ENCODE data around the gene PKDREJ.
"Not testable (repeated sequence)": the region's sequence is repeated elsewhere in the genome, so short reads cannot be mapped to it uniquely, and the experiment has no call there.

Gene PKDREJ

DNA sequence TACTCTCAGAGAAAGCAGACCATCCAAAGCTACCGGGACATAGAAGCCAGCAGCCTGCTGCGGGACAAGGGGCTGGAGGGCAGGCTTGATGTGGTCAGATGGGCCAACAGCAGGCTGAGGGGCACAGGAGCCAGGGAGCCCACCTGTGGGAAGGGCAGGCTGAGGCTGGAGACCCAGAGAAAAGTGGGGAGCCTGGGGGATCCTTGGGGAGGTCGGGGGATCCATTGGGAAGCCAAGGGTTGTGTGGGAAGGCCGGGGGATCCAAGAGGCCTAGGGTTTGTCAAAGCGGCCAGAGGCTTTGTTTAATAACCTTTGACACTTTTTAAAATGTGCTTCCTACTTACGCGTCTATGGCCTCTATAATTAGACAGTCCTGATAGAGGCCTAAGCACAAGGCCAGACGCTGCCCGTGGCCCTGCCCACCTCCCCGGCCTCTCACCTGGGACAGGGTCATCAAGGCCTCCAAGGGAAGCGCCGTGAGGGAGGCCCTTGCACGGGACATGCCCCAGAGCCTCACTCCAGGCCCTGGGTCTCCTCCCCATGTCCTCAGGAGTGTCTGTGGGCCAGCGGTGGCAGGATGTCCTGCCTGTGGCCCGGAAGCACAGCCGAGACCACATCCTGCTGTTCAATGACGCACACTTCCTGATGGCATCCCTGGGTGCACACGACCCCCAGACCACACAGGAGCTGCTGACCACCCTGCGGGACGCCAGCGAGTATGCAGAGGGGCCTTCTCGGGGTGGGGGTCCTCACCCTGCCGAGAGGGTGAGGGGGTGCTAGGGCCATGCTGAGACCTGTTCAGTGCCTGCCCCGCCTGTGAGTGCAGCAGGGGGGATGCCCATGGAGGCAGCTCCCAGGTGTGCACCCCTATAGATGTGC, 25.0 kb upstream of the PKDREJ start:
- no peak for DNase-seq

DNA sequence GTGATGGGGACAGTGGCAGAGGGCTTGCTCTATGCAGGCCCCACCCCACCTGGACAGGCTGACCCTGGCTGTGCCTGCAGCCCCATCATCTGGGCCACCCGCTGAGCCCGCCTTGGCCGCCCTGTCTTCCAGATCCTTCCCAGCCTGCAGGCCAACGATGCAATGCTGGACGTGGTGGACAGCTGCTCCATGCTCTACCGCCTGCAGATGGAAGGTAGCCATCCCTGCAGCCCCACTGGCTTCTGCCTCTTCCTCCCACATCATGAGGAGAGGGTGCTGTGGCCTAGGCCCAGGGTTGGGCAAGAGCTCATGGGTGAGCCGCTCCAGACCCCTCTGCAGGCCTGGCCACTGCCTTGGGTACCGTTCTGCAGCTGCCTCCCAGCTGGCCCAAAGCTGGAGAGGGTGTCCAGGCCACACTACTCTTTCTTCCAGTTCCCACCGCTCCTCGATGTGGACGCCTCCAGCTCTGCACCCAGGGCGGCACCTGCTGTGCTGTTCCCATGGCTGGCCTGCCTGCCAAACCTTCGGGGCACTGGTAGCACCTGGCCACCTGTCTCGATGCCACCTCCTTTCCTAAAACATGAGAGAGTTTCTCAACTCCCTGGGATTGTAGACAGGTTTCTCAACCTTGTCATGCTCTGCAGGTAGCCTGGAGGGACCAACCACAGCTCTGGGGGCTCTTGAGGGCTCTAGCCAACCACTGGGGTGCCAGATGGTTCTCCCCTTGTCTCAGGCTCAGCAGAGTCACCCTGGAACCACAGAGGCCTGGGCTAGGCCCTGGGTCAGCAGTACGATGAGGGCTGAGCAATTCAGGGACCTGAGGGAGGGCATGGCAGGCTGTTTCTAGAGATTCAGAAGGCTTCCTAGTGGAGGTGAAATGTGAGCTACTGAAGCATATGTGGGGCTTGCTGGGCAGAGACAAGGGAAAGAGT, 24.1 kb upstream of the PKDREJ start:
- DNase-seq: no peak

DNA sequence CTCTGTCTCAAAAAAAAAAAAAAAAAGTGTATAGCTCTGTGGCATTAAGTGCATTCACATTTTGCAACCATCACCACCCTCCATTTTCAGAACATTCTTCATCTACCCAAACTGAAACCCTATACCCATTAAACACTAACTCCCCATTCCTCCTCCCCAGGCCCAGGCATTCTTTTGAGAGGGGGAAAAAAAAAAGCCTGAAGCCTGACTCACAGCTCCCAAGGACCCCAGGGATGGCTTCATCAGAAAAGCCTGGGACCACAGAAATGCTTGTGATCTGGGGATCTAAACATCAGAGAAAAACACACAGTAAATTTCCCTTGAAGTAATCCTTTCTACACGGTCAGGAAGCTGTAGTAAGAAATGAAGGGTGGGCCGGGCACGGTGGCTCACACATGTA, 22.9 kb upstream of the PKDREJ start:
- no peak for DNase-seq

DNA sequence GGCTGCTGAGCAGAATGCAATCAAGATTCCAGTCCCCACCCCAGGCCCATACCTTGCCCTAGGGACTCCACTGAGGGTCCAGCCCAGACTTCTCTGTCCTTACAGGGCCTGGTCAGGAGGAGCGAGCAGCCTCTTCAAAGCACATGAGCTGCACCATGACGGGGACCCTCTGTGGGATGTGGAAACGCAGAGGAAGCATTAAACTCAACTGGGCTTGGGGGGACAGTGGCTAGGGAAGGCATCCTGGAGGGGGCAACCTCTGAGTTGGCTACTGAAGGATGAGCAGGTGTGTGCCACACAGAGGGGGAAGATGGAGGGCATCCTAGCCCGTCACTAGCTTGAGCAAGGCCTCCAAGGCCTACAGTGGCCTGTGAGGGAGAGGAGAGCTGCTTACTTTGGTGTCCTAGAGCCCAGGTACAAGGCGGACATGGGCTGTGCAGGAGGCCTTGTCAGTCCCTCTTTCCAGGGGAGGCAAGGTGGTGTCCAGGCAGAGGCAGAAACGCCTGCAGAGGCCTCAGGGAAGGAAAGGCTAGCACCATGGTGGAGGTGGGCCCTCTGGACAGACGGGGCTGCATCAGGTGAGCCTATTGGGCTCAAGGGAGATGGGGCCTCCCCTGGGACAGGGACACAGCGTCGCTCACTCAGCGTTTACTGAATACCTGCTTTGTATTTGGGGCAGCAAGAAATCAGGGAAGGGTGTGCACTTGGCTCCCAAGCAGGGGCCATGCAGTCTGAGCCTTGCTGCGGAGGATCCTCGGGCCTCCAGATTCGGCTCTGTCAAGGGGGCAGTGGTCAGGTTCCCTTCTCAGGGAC, 18.9 kb upstream of the PKDREJ start:
- DNase-seq: no peak

DNA sequence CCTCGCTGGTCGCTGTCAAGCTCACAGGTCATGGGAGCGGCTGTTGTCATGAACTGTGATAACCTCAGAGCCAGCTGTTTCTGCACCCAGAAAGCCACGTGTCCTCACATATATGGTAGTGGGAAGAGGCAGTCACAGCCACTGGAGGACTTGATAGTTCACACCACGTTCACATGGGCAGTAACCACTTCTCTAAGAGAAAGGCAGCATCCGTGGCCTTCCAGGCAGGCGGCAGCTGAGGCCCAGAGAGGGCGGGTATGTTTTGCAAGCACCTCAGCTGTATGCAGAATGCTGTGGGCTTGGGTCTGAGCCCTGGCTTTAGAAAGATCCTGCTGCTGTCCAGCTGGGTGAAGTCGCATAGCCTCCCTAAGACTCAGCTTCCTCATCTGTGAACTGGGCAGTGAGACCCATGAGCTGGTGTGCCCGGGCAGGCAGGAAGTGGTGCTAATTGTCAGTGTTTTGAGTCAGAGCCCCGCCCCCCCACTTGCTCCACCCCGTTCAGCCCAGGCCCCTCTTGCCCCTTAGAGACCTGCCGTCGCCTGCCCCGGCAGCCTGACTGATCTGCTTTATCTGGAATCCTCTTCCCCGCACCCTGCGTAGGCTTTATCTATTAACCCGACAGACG, 18.0 kb upstream of the PKDREJ start:
- no peak for DNase-seq

DNA sequence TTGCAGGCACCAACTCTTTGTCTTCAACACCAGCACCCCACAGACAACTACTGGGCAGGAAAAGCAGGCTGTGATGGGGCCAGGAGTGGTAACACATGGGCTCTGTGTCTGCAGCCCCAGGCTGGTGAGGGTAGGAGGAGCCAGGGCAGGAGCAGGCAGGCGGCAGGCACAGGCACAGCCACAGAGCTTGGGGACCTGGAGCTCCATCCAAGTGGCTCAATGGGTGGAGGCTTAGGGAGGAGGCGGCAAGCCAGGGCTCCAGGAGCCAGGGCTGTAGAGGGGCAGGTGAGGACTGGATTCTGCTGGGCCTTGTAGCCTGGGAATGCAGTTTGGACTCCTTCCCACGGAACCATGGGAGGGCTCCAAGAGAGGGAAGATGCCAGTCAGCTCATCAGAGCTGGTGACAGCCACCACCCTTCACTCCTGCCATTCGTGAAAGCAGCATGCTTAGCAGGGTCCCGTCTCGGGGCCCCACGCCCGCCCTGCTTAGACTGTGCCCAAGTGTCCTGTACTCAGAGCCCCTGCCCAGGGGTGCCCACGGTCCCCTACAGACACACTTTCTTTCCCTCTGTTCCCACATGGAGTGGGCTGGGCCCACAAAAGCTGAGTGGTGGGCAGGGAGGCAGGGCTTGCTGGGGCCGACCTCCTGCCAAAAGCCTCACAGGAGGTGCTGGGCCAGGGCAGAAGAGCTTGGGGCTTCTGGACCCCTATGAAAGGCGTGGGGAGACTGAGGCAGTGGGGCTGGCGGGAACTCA, 17.1 kb upstream of the PKDREJ start:
- DNase-seq: no peak

DNA sequence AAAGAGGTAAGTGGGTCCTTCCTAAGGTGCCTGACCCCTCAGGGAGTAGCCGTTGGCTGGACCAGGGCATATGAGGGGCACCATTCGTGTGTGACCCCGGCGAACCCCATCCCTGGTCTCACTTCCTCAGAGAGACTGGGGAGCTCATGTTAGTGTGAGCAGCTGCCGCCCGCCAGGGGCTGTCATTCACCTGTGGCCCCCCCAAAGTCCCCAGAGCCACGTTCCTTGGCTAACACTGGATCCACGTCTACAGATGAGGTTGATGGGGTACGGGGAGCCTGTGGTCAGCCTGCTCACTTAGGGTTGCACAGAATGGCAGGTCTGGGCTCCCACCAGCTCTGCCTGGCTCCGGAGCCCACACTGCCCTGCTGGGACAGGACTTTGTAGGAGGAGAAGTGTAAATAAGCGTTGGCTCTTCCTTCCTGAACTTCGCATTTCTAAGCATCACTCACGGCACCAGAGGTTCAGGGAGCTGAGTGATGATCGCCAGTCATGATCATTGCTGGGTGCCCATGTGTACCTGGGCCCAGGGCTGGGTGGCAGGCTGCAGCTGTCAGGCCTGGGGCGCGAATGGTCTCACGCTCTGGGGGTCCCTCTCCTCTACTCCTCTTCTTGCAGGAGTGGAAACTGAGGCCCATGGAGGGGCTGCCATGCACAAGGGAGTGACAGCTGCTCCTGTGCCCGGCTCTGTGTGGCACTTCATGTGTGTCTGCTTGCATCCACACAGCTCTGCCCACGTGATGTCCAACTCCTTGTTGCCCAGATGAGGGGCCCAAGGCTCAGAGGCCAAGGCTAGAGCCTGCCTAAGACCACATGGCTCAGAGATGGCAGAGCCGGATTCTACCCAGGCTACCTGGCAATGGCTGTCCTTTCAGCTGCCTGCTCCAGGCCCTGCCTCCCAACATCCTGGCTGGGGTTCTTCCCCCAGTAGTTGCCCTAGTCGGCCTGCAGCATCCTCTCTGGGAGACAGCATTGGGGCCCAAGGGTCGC, 15.8 kb upstream of the PKDREJ start:
- no peak for DNase-seq

DNA sequence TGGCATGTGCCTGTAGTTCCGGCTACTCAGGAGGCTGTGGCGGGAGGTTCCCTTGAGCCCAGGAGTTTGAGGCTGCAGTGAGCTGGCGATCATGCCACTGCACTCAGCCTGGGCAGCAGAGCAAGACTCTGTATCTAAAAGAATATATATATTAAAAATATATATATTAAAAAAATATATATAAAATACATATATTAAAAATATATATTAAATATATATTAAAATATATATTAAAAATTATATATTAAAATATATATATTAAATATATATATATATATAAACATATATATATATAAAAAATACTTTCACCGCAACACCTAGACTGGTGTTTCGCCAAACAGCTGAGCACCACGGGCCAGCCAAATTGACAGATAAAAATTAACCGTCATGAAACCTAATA, 13.4 kb upstream of the PKDREJ start:
- DNase-seq: no peak

DNA sequence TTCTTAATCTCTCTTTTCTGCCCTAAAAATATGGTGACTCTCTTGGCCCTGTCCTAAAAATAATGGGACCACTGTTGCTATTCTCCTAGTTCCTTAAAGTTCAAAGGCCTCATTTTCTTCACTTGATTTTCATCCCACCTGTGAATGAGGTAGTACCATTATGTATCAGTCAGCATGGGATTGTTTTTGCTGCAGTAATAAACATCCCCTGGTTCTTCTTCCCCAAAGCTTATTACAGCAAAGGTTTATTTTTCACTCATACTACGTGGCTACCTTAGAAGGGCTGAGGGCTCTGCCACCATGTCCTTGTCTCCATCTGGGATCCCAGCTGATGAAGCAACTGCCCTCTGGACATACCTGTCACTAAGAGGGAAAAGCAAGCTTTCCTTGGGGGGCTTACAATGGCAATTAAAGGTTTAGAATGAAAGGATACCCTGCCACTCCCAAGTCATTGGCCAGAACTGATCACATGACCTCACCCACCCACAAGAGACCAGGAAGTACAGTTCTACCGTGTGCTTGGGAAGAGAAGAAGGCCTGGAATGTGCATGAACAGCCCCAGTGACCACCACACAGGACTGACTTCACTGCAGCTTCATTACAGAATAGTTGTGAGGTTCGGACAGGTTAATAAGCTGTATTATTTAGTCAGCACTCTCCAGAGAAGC, 12.4 kb upstream of the PKDREJ start:
- DNase-seq: no peak

DNA sequence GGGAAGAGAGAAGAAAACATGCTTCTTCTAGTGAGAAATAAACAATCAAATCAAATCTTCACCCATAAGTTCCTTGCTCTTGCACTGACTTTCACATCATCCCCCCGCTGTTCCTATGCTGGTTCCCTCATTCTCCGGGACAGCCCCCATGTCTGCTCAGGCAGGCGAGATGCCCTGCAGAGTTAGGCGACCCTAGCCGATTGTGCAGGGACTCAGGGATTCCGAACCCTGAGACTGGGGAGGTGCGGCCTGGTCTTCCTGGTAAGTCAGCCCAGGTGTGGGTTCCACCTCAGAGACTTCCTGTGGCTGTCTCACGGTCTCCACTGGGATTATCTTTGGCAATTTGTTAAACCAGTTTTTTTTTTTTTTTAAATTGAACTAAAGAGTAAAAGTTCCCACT, 11.2 kb upstream of the PKDREJ start:
- no peak for DNase-seq

DNA sequence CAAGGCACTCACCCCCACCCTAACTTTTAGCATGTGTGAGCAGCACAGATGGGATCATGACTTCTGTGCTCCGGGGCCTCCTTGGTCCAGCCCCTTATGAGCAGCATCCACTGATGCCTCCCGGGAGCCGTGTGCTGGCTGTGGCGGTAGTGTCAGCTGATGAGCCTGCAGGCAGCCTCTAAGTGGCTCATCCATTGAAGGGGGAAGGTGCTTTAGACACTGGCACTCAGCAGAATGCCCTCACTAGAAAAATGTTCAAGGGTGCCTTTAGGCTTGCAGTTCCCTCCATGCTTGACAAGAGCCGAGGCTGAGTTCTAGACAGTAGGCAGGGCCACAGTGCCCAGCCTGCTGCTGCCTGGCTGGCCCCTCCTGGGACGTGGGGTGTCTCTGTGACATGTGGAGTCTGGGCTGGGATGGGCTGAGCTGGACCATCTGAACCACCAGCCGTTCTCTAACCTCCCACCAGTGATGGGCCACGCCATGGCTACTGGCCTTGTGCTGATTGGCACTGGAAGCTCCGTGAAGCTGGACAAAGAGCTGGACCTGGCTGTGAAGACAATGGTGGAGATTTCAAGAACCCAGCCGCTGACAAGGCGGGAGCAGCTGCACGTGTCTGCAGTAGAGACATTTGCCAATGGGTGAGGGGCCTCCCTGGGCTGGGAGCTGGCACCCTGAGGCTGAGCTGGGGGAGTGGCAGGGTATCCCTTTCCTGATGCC, 10.4 kb upstream of the PKDREJ start:
- no peak for DNase-seq

DNA sequence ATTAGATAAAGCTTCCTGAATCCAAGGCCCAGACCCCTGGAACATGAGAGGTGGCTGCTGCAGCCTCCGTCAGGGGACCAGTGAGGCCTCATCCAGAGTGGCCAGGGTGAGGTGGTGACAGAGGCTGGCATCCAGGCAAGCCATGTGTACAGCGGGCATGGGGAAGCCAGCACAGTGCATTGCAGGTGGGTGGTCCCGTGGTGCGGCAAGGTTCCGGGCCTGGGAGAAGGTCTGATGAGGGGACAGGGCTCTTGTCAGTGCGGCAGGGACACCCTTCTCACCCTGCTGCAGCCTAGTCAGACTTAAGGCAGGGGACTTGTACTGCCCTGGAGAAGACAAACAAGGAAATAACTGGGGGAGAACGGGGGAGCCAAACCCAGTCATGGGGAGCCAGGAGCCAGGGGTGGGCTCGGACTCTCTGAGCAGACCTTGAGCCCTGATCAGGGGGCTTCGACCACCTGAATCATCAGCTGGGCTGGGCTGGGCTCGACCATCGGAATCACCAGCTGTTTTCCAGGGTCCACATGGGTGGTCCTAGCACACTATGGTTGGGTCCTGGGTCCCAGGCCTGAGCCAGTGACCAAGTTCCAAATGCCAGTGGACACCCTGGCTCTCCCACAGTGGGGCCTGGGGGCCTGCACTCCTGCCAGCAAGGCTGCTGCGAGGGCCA, 9.8 kb upstream of the PKDREJ start:
- DNase-seq: no peak

DNA sequence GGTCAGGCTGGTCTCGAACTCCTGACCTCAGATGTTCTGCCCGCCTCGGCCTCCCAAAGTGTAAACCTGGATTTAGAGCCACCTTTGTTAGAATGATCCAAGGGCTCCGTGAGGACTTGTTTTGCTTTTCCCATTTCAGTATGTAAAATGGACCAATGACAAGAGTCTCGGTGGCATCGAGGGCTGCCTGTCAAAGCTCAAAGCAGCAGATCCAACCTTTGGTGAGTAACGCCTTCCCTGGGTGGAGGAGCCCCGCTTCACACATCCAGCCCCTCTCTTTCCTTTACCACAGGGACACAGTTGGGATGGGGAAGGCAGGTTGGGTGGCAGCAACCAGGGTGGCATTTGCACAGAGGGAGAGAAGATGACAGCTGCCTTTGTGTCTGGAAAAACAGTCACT, 9.1 kb upstream of the PKDREJ start:
- no peak for DNase-seq

DNA sequence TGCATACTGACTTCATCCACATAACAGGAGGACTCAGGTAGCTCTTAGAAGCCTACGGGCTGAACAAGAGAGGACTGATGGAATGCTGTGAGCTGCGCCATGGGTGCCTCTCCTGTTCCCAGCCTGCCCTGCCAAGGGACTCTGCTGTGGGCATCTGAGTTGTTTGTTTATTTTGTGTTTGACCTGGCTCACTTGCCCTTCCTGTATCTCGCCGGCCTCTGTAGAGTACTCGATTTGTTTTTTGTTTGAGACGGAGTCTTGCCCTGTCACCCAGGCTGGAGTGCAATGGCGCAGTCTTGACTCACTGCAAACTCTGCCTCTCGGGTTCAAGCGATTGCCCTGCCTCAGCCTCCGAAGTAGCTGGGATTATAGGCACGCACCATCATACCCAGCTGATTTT, 6.4 kb upstream of the PKDREJ start:
- DNase-seq: no peak

DNA sequence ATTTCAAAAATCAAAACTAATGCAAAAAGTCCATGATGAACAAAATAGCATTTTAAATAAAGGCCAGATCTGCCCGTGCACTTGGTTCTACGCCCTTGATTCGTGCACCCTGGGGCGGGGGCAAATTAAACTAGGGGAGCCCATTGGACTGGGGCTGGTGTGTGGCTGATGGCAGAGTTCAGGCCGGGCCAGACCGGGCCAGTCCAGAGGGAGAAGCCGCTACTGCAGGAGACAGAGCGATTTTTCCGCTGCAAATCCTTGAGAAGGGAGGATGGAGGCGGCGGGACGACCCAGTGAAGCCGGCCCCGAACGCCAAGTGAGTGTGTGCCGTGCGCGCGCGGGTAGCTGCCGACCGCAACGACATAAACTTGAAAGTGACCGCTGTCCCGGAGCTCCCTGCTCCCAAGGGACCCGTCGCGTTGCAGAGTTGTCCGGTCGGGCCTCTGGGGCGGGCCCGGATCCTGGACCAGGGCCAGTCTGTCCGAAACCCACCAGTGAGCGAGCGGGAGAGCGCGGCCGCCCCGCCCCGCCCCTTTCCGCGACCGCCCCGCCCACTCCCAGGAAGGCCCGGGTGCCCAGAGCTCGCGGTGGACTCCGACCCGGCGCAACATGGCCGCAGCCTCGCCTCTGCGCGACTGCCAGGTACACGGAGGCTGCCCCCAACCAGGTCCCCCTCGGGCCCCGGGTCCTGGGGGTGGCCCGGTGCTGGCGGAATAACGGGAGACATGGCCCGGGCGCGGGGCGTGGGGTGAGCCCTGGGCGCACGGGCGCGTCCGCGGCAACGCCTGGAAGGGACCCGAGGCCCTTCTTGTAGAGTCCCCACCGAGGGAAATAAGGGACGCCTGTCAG, 4.5 kb upstream of the PKDREJ start, which contains the start of gene TTC38:
Gene TTC38 (plus strand): TSS at position 578 of the 849 bp plus-strand sequence. CDS start 32 bp downstream, at position 610.
- DNase-seq: no peak

DNA sequence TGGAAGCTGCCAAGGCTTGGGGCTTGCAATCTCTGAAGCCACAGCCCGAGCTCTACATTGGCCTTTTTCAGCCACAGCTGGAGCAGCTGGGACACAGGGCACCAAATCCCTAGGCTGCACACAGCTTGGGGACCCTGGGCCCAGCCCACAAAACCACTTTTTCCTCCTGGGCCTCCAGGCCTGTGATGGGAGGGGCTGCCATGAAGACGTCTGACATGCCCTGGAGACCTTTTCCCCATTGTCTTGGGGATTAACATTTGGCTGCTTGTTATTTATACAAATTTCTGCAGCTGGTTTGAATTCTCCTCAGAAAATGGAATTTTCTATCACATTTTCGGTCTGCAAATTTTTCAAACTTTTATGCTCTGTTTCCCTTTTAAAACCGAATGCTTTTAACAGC, 2.5 kb upstream of the PKDREJ start:
- DNase-seq: not testable (repeated sequence)

DNA sequence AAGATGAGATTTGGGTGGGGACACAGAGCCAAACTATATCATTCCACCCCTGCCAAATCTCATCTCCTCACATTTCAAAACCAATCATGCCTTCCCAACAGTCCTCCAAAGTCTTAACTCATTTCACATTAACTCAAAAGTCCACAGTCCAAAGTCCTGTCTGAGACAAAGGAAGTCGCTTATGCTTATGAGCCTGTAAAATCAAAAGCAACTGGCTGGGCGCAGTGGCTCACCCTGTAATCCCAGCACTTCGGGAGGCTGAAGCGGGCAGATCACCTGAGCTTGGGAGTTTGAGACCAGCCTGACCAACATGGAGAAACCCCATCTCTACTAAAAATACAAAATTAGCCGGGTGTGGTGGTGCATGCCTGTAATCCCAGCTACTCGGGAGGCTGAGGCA, 1.4 kb upstream of the PKDREJ start:
- DNase-seq: not testable (repeated sequence)

Data from NCI-H1436 (cell line).